ENCODE results near the gene FUBP1. TPM values are rescaled to one million over a fixed set of nuclear protein-coding genes. Genes with fewer than 3 reads are reported as not detected.

The FUBP1 gene
- total and polyA plus RNA-seq, 2 donors (not counting 3 experiments of a cell fraction or from before 2014, with no cell fraction given) = 112 to 166 TPM

DNA sequence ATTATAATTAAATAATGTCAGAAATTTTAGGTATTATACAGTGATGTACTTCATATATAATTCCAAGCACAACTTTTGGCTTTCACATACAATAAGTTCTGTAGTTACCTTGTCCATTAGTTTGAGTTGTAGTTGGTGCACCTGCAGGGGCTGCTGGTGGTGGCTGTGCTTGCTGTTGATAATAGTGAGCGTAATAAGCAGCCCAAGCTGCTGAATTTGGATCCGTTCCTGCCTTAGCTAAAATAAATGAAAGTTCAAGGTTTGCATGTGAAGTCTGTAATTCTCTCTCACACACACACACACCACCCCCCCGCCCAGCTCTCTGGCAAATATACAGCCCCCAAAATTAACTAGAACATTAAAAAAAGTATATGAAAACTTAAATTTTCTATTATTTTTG, 22.4 kb downstream of the FUBP1 start:
- H3K9me3 ChIP-seq (replicated peaks; ENCODE audit: control insufficient read depth, insufficient read depth, low read length) = no peaks in the 10 kb centered on the region
- peaks cover 5% of the 10 kb centered on the region for H4K20me1 ChIP-seq (replicated peaks; ENCODE audit: control insufficient read depth, extremely low read depth, insufficient read depth, low read length)
- H3K36me3 ChIP-seq (ENCODE audit: control insufficient read depth in 2 of 2, extremely low read depth in 1 of 2, insufficient read depth in 2 of 2, low read length in 2 of 2) = peaks cover 34 to 67% of the 10 kb centered on the region in 2 experiments
- H3K4me1 ChIP-seq (ENCODE audit: control insufficient read depth, extremely low read depth, insufficient read depth, low read length) = no peaks in the 10 kb centered on the region
- intact Hi-C loops (cut with micrococcal nuclease) (no loop called here), dilution Hi-C loops (cut with MboI; ENCODE audit: extremely low pct_ligation_motif_present, low sequenced_read_pairs) (no loop called here)
- no TSS peak for BruUV-seq (replicated peaks)
- ChIA-PET CTCF (interaction anchor here (1.0 to 2.2 kb wide), 3 partner anchors 10 to 158 kb away, joined by 3 to 9 read pairs (median 5); no protein-coding TSS in a partner anchor), POLR2A (interaction anchor here (0.6 kb wide), 1 partner anchor 18 kb away, joined by 6 read pairs; no protein-coding TSS in a partner anchor)
- TF ChIP-seq FOS (IDR thresholded peaks at IDR 0.05; ENCODE audit: borderline replicate concordance, insufficient read depth, low read length) (no peak), JUN (IDR thresholded peaks at IDR 0.05; ENCODE audit: borderline replicate concordance, insufficient read depth, insufficient read length, low read depth) (no peak), POLR2A (IDR thresholded peaks at IDR 0.05; ENCODE audit: low read depth, low read length) (no peak), EZH2 (IDR thresholded peaks at IDR 0.05; ENCODE audit: borderline replicate concordance, low read depth, low read length, severe bottlenecking) (no peak), GATA2 (IDR thresholded peaks at IDR 0.05; ENCODE audit: insufficient read depth, insufficient read length, low read depth, low read length) (no peak), MYC (IDR thresholded peaks at IDR 0.05; ENCODE audit: low read depth, low read length) (no peak), POLR2AphosphoS5 (IDR thresholded peaks at IDR 0.05; ENCODE audit: insufficient read depth, low read depth, low read length) (no peak)
- TF ChIP-seq, protein P1, sequence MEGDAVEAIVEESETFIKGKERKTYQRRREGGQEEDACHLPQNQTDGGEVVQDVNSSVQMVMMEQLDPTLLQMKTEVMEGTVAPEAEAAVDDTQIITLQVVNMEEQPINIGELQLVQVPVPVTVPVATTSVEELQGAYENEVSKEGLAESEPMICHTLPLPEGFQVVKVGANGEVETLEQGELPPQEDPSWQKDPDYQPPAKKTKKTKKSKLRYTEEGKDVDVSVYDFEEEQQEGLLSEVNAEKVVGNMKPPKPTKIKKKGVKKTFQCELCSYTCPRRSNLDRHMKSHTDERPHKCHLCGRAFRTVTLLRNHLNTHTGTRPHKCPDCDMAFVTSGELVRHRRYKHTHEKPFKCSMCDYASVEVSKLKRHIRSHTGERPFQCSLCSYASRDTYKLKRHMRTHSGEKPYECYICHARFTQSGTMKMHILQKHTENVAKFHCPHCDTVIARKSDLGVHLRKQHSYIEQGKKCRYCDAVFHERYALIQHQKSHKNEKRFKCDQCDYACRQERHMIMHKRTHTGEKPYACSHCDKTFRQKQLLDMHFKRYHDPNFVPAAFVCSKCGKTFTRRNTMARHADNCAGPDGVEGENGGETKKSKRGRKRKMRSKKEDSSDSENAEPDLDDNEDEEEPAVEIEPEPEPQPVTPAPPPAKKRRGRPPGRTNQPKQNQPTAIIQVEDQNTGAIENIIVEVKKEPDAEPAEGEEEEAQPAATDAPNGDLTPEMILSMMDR (IDR thresholded peaks at IDR 0.05; ENCODE audit: extremely low read depth in 1 of 2, insufficient read depth in 1 of 2, low read depth in 1 of 2, low read length in 2 of 2) = no peak
- TF ChIP-seq, protein P2, sequence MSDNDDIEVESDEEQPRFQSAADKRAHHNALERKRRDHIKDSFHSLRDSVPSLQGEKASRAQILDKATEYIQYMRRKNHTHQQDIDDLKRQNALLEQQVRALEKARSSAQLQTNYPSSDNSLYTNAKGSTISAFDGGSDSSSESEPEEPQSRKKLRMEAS (IDR thresholded peaks at IDR 0.05; ENCODE audit: insufficient read depth, insufficient read length) = no peak
- H3K9ac ChIP-seq (replicated peaks; ENCODE audit: extremely low read depth, insufficient read depth, low read length) = no peak overlapping the region
- no peak overlapping the region for H3K27ac ChIP-seq (ENCODE audit: insufficient read depth, low read depth, low read length)
- H2AFZ ChIP-seq (ENCODE audit: low read depth, low read length) = no peak overlapping the region
- H3K9me1 ChIP-seq (replicated peaks; ENCODE audit: control insufficient read depth, extremely low read depth, insufficient read depth, low read length) = no peaks in the 10 kb centered on the region
- H3K27me3 ChIP-seq (ENCODE audit: control insufficient read depth in 2 of 2, insufficient read depth in 2 of 2, low read length in 2 of 2) = no peaks in the 10 kb centered on the region
- FAIRE-seq (no peak), DNase-seq (ENCODE audit: low read depth, low spot score) (no peak)
- H3K4me2 ChIP-seq (ENCODE audit: insufficient read depth, low read length) = no peak overlapping the region
- H3K79me2 ChIP-seq (ENCODE audit: control insufficient read depth, insufficient read depth, low read length) = peaks cover 55% of the 10 kb centered on the region
- H3K4me3 ChIP-seq (replicated peaks in 1 of 3; ENCODE audit: insufficient read depth in 1 of 3, low read depth in 1 of 3, low read length in 3 of 3) = no peak overlapping the region
